Measurements from ENCODE around the gene PLEKHG3.
A peak's percentile ranks its signal among the peaks of the same experiment; 100 is the strongest.
"Not testable (repeated sequence)": the region's sequence is repeated elsewhere in the genome, so short reads cannot be mapped to it uniquely, and the experiment has no call there.

PLEKHG3 gene

DNA sequence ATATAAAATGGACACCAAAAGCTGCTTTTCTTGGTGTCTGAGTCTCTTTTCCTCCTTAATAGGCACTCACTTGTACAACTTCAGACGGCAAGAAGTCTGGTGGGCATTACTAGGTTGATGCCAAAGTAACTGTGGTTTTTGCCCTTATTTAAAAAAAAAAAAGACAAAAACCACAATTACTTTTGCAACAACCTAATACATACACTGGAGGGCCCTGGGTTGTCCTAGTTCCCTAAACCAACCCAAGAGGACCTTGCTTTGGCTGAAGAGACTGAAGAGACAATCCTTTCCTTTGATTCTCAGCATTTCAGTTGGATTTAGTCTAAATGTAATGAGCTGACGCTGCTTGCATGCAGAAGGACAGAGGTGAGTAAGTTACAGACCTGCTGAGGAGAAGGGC is 16.2 kb upstream of the PLEKHG3 start:
- DNase-seq (ENCODE audit: low spot score) = no peak

DNA sequence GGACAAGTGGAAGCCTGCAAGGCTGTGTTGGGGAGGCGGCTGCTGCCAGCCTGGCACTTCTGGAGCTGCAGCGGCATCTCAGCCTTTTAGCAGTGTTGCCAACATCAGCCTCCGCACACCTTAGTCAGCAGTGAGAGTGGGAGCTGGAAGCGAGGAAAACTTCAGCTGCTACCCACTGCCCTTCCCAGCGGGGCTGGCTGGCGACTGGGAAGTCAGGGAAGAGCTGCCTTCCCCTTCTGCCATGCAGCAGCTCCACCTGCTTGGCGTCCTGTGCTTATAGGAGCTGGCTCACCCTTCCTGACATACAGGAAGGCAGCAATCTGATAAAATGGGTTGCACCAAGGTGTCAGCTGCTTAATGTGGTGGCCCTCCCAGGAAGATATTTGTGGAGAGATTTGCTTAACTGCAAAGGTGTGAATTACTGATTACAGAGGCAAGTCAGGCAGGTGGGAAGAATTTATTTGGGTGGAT is 15.4 kb upstream of the PLEKHG3 start:
- DNase-seq (ENCODE audit: low spot score) = no peak

DNA sequence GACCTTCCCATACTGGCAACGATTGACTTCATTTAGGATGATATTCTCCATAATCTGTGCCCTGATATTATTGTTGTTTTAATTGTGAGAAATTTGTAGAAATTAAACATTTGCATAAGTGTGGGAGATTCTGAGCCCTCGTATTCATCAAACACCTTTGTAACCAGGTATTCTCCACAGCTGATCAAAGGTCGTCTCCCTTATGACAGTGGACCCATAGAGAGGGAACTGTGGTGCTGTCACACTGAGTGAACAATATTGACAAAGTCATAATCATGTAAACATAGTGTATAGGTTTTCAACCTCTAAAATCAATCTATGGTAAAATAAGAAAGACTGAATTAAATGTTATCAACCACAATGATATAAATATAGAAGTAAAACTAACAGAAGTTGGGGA is 14.9 kb upstream of the PLEKHG3 start:
- no peak for DNase-seq (ENCODE audit: low spot score)

DNA sequence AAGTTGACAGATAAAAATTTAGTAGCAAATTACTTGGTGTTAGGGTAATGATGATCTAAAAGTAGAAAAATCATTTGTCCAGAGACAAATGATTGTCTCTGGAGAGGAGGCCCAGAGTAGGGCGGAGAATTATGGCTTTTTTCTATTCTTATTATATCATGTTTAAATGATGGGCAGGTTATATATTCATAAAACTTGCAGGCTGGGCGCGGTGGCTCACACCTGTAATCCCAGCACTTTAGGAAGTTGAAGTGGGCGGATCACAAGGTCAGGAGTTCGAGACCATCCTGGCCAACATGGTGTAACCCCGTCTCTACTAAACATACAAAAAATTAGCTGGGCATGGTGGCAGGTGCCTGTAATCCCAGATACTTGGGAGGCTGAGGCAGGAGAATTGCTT is 13.6 kb upstream of the PLEKHG3 start:
- DNase-seq (ENCODE audit: low spot score) = not testable (repeated sequence)

DNA sequence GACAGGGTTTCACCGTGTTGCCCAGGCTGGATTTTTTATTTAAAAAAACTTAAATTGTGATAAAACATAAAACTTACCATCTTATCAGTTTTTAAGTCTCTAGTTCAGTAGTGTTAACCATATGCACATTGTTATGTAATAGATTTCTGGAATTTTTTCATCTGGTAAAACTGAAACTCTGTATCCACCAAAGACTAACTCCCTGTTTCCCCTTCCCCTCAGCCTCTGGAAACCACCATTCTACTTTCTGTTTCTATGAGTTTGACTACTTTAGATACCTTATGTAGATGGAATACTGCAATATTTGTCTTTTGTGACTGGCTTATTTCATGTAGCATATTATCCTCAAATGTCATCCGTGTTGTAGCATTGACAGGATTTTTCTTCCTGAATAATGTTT is 12.8 kb upstream of the PLEKHG3 start:
- DNase-seq (ENCODE audit: low spot score) = no peak

DNA sequence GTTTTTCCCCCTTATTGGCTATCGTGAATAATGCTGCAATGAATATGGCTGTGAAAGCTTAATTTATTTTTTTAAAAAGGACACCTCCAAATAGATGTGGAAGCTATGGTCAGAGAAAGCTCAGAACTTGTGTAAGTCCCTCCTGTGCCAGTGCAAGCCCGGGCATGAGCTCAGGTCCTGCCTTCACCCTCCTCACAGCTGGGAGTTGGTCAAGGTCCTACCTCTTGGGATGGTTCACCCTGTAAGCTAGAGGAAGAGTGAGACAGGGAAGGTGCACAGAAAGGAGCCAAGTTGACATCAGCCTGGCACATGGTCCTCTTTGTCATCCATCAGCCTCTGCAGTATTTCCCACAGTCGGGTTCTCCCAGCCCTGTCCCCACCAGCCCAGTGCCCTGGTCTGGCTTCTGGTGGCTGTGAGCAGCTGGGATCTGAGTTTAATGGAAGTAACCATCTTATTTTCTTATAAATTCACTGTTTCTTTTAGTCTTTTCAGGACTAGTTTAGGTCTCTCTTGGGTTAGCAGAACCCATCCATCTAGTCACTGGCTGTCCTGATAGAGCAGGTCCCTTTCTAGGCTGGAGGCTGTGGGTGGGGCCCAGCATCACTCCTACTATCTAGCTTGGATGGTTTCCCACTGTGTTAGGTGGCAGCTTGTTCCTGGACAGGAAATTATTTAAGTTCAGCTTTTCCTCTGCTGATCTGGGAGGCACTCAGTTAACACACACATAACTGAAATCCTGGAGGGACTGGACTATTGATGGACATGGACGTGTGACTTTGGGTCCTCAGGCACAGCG is 11.8 kb upstream of the PLEKHG3 start:
- DNase-seq (ENCODE audit: low spot score) = no peak

DNA sequence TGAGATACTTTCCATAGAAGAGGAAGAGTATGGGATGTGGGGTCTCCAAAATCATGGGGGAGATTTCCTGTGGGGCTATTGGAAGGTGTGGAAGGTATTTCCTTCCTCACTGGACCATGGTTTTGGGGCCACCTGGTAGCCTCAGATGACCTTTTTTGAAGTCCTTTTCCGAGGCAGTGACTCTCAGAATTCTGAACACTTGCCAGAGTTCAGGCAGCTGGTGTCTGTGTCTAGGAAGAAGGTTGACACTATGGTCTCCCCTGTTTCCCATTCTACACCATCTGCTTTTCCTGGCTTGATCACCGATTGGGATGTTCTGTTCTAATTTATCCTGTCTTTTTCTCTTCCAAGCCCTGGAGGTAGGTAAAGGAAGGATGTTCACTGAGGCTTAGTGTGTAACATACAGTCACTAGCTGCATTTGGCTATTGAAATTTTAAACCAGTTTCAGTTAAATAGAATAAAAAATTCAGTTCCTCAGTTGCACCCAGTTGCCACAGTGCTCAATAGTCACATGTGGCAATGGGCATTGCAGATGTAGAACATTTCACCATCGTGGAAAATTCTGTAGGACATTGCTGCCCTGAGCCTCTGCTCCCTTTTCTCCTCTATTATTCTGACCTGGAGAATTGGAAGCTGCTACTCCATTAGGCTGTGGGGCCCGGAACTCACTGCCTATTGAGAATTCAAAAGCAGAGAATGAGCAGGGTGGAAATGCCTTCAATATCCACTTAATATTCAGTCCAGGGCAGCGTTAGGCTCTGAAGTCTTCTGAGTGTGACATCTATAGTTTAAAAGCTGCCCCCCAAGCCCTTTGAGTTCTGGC is 11.0 kb upstream of the PLEKHG3 start:
- no peak for DNase-seq (ENCODE audit: low spot score)

DNA sequence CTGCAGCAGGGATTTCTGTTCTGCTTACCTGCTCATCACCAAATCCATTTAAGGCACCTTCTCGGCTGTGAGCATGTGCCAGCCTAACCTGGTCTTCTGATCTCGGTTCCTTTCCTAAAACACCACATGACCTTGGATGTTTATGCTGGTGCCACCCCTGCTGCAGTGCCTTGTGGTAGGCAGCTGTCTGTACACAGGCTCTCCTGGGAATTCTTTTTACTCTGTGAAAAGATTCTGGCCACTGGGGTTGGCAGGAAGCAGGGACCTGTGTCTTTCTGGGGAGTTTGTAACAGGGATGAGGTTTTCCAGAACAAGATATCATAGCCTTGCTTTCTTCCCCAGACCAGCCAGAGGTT is 10.4 kb upstream of the PLEKHG3 start:
- no peak for DNase-seq (ENCODE audit: low spot score)

DNA sequence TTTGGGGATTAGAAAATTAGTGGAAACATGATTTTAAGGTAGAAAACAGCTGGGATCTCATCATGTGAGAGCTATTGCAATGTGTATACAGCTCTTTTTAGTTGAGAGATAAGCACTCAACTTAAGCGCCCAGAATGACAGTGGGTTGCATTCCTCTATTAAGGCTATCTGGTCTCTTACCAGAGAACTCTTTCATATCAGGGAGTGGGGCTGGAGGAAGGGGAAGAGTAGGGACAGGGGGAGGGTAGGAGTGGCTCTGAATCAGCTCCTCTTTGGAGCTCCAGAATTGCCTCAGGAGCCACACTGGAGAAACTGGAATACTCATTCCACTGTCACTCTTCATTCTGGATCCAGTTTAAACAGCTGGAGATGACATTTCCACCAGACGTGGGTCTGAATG is 9.2 kb upstream of the PLEKHG3 start:
- no peak for DNase-seq (ENCODE audit: low spot score)

DNA sequence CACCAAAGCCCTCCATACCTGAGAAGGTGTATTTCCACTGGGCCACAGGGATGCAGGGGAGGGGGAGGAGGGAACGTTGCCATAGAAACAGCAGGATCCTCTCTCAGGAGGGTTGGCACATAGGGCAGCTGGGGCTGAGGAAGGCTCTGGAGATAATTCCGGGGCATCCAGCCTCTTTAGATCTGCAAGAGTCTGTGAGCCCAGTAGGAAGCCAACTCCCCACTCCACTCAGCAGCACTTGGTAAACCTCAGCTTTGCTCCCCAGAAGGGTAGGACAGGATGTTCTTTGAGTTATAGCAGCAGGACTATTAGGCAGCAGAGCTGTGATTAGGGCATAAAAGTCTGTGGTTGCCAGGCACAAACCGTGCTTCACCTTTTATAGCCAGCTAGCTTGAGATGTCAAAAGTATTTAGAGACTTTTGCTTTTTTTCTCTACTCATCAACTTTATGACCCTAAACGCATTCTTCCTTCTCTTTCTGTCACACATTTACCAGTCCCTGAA is 7.8 kb upstream of the PLEKHG3 start:
- peak; percentile 45 for DNase-seq (ENCODE audit: low spot score)

DNA sequence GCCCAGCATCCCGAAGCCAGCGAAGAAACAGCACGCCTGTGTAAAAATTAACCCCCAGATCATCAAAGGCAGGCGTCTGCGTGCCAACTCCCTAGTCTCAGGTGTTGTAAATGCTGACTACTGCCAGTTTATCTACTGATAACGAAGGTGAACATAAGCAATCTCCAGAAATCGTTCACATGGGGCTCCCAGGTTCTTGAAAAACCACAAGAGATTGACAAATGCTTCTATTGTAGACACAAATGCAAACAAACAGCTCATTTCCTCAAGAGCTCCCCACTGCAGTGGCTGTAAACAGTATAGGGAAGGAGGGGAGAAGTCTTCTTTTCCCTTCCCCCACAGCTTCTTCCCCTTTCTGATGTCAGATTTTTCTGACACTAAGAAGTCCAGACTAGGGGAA is 5.3 kb upstream of the PLEKHG3 start:
- peak; percentile 52 for DNase-seq (ENCODE audit: low spot score)

DNA sequence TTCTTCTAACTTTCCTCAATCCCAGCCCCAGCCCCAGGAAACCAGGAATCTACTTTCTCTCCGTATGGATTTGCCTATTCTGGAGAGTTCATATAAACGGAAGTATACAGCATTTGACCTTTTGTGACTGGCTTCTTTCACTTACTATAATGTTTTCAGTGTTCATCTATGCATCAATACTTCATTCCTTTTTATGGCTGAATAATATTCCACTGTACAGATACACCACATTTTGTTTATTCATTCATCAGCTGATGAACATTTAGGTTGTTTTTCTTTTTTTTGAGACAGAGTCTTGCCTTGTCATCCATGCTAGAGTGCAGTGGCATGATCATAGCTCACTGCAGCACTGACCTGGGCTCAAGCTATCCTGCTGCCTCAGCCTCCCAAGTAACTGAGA is 3.9 kb upstream of the PLEKHG3 start:
- no peak for DNase-seq (ENCODE audit: low spot score)

DNA sequence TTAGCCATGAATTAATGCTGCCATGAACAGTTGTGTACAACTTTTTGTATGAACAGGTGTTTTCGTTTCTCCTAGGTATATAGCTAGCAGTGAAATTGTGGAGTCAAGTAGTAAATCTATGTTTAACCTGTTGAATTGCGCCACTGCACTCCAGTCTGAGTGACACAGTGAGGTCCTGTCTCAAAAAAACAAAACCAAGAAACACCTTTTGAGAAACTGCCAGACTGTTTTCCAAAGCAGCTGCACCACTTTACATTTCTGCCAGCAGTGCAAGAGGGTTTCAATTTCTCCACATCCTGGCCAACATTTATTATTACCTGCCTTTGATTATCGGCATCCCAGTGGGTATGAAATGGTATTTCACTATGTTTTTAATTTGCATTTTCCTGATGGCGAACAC is 3.3 kb upstream of the PLEKHG3 start:
- DNase-seq (ENCODE audit: low spot score) = no peak

DNA sequence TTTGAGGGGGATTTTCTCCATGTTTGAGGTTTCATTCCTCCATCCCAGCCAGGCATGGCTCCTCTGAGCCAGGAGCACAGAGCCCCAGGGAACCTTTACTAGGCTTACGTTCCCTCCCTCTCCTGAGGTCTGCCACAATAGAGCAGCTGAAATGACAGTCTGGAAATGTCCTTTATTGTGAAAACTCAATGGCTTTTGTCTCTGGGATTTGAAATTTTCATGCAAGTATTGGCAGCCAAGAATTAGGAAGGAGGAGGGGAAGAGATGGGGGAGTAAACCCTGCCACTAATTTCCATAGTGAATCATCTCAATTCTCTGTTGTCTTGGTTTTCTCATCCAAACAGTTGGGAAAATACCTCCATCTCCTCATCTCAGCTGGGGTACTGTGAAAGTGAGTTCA is 2.6 kb upstream of the PLEKHG3 start:
- DNase-seq (ENCODE audit: low spot score) = no peak

DNA sequence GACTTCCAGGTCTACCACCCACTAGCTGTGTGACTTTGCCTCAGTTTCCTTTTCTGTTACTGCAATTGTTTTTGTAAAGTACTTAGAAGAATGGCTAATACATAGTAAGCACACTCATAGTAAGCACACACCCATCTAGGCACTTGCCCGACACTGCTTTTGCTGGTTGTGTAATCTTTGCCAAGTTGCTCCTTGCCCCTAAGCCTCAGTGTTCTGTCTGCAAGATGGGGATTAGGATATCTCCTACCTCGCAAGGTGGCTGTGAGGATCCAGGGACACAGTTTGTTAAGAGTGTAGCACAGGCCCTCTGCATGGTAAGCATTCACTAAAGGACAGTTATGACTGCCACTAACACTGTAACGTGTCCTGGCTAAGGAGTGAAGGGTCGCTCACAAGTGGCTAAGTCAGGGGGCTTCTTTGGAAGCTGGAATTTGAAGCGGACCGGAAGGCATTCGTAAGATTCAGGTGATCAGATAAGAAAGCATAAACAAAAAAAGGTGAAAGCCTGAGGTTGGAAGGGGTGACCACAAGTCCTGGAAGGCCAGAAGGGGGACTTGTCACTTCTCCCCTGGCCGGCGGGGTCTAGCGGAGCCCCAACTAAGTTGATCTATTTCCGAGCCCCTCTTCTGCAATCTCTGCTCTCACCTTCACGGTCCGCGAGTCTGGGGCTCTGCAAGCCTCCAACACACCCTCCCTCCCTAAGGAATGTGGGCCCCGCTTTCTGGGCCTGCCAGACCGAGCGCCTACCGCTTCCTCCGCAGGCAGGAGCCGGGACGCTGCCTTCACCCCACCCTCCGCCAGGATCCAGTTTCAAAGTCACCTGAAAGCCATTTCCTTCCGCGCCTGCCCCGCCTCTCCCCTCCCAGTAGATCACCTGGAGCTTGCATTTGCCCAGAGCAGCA is 1.5 kb upstream of the PLEKHG3 start:
- DNase-seq (ENCODE audit: low spot score) = no peak

DNA sequence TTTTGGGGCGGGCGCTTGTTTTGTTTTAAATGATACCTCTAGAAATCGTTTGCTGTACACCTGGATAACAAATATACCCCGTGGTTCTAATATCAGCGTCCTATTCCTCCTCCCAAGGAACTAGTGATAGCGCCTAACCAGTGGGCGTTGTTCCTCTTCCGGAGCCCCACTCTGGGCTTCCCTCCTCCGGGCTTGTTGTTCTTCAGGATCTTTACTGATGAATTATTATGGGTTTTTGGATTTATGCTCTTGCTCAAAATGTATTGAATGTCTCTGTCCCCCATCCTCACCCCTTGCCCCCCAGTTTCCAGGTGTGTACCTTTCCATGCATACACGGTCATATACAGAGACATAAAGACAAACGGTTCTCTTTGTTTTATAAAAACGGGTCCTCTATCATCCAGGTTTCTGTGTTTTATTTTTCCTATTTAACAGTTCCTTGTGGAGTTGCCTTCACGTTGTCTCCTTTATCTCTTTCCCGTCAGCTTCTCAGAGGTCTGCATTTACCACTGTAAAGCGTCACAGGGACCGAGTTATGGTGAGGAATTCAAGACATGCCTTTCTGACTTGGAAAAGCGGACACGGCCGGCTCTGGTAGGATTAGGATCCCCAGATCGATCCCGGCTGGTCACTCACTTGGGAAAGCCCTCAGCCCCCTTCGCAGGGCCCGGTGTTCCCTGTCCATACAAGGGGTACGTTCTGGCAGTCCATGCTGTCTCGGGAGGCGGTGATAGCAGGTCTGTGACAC is 655 bp upstream of the PLEKHG3 start:
- DNase-seq (ENCODE audit: low spot score) = no peak

DNA sequence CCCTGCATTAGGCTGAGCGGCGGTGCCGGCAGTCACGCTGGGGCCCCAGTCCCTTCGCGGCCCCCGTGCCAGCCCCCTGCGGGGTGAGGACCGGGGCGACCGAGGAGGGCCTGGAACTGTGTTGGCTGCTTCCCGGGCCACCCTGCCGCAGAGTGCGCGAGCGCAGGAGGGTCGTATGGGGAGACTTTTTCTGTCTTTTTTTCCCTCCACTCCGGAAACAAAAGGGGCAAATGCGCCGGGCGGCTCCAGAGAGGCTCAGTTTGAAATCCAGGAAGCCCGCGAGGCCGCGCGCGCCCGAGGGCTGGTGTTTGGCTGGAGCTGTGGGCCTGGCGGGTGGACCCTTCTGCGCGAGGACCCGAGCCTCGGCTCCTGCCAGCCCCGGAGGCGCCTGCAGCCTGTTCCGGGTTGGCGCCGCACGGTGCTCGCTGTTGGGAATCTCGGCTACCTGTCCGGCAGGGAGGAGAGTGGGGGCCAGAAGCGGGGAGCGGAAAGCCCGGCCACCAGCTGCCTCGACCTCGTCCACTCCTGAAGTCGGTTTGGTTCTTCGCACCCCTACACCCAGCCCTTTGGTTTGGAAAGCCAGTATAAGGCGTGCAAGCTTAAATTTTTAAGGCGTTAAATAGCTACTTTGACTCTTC is 638 bp downstream of the PLEKHG3 start:
- DNase-seq (ENCODE audit: low spot score) = no peak

DNA sequence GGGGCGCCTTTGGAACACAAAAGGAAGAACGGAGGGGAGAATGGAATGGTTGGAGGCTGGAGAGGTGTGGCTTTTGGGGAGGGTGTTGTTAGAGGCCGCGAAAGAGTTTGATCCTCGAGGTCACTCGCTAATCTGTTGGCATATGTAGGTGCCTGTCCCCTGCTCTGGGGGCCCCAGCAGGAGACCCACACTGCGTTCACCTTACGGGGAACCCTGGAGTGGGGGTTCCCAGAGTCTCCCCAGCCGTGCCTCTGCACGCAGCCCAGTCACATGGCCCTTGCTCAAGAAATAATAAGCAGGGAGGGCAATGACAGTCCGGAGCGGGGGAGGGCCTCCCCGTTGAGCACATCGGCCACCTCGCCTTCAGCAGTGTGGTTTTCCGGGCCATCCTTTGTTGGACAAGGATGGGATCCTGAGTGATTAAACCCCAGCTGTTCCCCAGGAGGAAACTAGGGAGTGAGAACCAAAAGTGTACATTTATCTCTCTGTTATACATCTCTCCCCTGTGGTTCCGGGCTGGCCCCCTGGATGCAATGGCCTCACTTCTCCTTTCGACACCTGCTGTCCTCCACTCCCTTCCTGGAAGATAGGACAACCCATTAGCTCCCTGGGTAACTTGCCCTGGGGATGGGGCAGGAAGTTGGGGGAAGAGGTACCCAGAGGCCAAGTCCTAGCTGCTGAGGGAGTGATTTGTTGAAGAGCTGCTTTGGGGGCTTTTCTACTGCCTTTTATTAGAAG is 1.3 kb downstream of the PLEKHG3 start:
- DNase-seq (ENCODE audit: low spot score) = no peak

DNA sequence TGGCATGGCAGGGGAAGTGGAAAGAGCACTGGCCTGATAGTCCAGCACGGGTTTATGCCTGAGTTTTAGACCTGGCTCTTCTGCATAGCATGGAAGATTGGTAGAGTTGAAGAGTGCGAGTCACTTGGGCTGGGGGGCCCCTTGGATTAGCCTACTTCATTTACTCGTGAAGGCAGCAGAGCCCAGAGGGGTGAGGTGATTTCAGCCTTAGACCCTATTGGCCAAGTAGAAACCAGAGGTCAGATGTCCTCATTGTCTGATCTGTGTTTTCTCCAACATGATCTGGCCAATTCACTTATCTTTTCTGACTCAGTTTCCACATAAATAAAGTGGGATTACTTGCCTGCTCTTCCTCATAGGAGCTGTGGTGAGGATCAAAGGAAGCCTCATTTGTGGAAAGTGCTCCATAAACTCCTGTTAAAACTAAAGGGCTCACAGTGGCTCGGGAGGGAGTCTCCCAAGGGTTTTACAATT is 1.9 kb downstream of the PLEKHG3 start:
- no peak for DNase-seq (ENCODE audit: low spot score)

DNA sequence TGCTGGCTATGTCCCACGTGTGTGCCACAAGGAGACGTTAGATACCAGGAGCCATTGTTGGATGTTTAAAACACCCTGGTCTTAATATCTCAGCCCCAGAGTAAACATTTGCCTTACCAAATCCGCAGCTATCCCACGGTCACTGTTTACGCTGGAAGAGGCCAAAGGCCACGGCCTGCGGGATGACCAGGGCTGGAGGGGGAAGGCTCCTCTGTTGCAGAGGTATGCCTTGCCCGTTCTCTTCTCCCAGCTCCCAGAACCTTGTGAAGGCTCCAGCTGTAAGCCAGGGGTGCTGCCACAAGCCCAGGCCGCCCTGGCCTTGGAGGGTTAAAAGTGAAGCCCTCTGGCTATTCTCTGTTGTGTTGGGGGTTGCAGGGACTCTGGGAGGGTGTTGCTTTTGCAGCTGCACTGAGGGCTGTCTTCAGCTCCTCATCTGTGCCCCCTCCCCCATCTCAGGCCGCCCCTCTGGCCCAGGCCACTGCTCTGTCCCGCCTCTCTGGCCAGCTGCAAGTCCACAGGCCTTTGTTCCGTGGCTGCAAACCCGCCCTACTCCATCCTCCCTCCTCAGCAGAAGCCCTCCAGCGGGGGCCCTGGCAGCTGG is 2.5 kb downstream of the PLEKHG3 start:
- DNase-seq (ENCODE audit: low spot score) = no peak

Measured in CD4-positive, alpha-beta T cell treated with Interleukin-2 at 100 ng/mL for 4 hours (primary cell).